SK-N-SH (cell line): ENCODE results near the gene P2RY8. TPM values are rescaled to one million over a fixed set of nuclear protein-coding genes. Genes with fewer than 3 reads are reported as not detected.

ENCODE experiments used
- CTCF ChIA-PET: fragments of 300-600, 350-600 bp; formaldehyde crosslinking; extraction: SDS; loops from one replicate; lab custom pipeline; 2021; lab: Yijun Ruan, JAX
- POLR2A ChIA-PET: fragments of 350-600 bp; sonication (Branson Sonifier 250); formaldehyde crosslinking; extraction: SDS; loops from one replicate; lab custom pipeline; 2020; ENCODE audit warnings: antibody characterized with exemption, inconsistent platforms; lab: Yijun Ruan, JAX
- DNase-seq: peaks from one replicate; pipeline ENCODE4 v3.0.0; 2012
- H2AFZ ChIP-seq: fragments of 200-600 bp; sonication (generic); 2 replicates; pipeline ENCODE4 v1.8.1; 2016; ENCODE audit warnings: antibody characterized with exemption, mild to moderate bottlenecking, low read depth
- H3F3A ChIP-seq: fragments of 200-600 bp; sonication (generic); replicated peaks from 2 replicates; pipeline ENCODE3; 2016; ENCODE audit warnings: antibody characterized with exemption, mild to moderate bottlenecking; ENCODE audit not compliant: insufficient read depth
- H3K27ac ChIP-seq, 2 experiments: fragments of 200-500 bp in 1 of 2; fragments of 200-600 bp in 1 of 2; sonication (Bioruptor generic) in 1 of 2; sonication (generic), shearing (Covaris generic) in 1 of 2; 2 replicates each; pipeline versions ENCODE4 v1.5.1 to v1.6.1; 2014 to 2016; ENCODE audit warnings: low read depth in 2 of 2, inconsistent platforms in 1 of 2, low read length in 1 of 2, mild to moderate bottlenecking in 1 of 2, mixed read lengths in 1 of 2
- H3K27me3 ChIP-seq: fragments of 200-600 bp; sonication (generic), shearing (Covaris generic); 2 replicates; pipeline ENCODE4 v1.6.1; 2016; ENCODE audit warnings: mixed run types; ENCODE audit not compliant: insufficient read depth
- H3K36me3 ChIP-seq, 2 experiments: fragments of 200-500 bp in 1 of 2; fragments of 200-600 bp in 1 of 2; sonication (Bioruptor generic) in 1 of 2; sonication (generic) in 1 of 2; replicated peaks in 1 of 2; 2 replicates each; pipeline versions ENCODE3 to v1.5.1; 2014 to 2016; ENCODE audit warnings: low read length in 1 of 2, mild to moderate bottlenecking in 1 of 2; ENCODE audit not compliant: insufficient read depth in 2 of 2, control insufficient read depth in 1 of 2
- H3K4me1 ChIP-seq, 2 experiments: fragments of 200-500 bp in 1 of 2; fragments of 200-600 bp in 1 of 2; sonication (Bioruptor generic) in 1 of 2; sonication (generic), shearing (Covaris generic) in 1 of 2; 2 replicates each; pipeline versions ENCODE4 v1.5.1 to v1.6.1; 2014 to 2016; ENCODE audit warnings: low read depth in 1 of 2, low read length in 1 of 2, mixed run types in 1 of 2; ENCODE audit not compliant: insufficient read depth in 2 of 2, control insufficient read depth in 1 of 2
- H3K4me2 ChIP-seq: fragments of 200-600 bp; sonication (generic), shearing (Covaris generic); 2 replicates; pipeline ENCODE4 v1.6.1; 2017; ENCODE audit warnings: mixed run types
- H3K4me3 ChIP-seq, 2 experiments: fragments of 200-500 bp in 1 of 2; fragments of 200-600 bp in 1 of 2; sonication (Bioruptor generic) in 1 of 2; sonication (generic), shearing (Covaris generic) in 1 of 2; 2 replicates each; pipeline versions ENCODE4 v1.5.1 to v1.8.1; 2014 to 2016; ENCODE audit warnings: low read depth in 2 of 2, inconsistent platforms in 1 of 2, low read length in 1 of 2, mild to moderate bottlenecking in 1 of 2, mixed read lengths in 1 of 2, moderate library complexity in 1 of 2
- H3K79me2 ChIP-seq: fragments of 200-600 bp; sonication (generic); 2 replicates; pipeline ENCODE4 v1.8.1; 2017; ENCODE audit warnings: mild to moderate bottlenecking; ENCODE audit not compliant: insufficient read depth
- H3K9ac ChIP-seq: fragments of 200-600 bp; sonication (generic); 2 replicates; pipeline ENCODE4 v1.6.1; 2017; ENCODE audit warnings: mixed run types
- H3K9me2 ChIP-seq: fragments of 200-600 bp; sonication (generic); 2 replicates; pipeline ENCODE4 v1.6.1; 2017; ENCODE audit warnings: mixed run types
- H3K9me3 ChIP-seq: fragments of 200-600 bp; sonication (generic); 2 replicates; pipeline ENCODE4 v1.6.1; 2017; ENCODE audit warnings: mixed run types, mild to moderate bottlenecking, moderate library complexity
- H4K20me1 ChIP-seq: fragments of 200-600 bp; sonication (generic); 2 replicates; pipeline ENCODE4 v1.6.1; 2017; ENCODE audit warnings: mild to moderate bottlenecking, mixed run types; ENCODE audit not compliant: insufficient read depth
- CHD2 ChIP-seq: fragments of 150-350 bp; IDR thresholded peaks from 2 replicates; pipeline ENCODE4 v1.6.1; 2018; ENCODE audit warnings: low read length; ENCODE audit not compliant: partially characterized antibody
- ELF1 ChIP-seq: IDR thresholded peaks from 2 replicates; pipeline ENCODE4 v1.4.0; 2012
- EP300 ChIP-seq, 2 experiments: IDR thresholded peaks; 2 replicates each; pipeline versions ENCODE4 v1.4.0 to v1.6.1; 2012; ENCODE audit warnings: borderline replicate concordance in 1 of 2, low read depth in 1 of 2, low read length in 1 of 2
- EZH2phosphoT487 ChIP-seq: fragments of 200-600 bp; sonication (generic); IDR thresholded peaks from 2 replicates; pipeline ENCODE4 v1.6.1; 2017; ENCODE audit warnings: low read depth, mixed run types, mild to moderate bottlenecking, antibody characterized with exemption, moderate library complexity, borderline replicate concordance
- FOXM1 ChIP-seq: IDR thresholded peaks from 2 replicates; pipeline ENCODE4 v1.4.0; 2012; ENCODE audit warnings: low read depth, mild to moderate bottlenecking
- JUND ChIP-seq: IDR thresholded peaks from 2 replicates; pipeline ENCODE4 v1.4.0; 2012
- NFIC ChIP-seq: IDR thresholded peaks from 2 replicates; pipeline ENCODE4 v1.4.0; 2012; ENCODE audit warnings: borderline replicate concordance
- POLR2AphosphoS5 ChIP-seq: IDR thresholded peaks from 2 replicates; pipeline ENCODE4 v1.6.1; 2012; ENCODE audit warnings: low read depth, low read length
- RFX5 ChIP-seq: IDR thresholded peaks from 2 replicates; pipeline ENCODE4 v1.6.1; 2012; ENCODE audit warnings: mild to moderate bottlenecking, improper control_type of control experiment, low read length
- RXRA ChIP-seq: IDR thresholded peaks from 2 replicates; pipeline ENCODE4 v1.4.0; 2012; ENCODE audit warnings: low read depth, mild to moderate bottlenecking, borderline replicate concordance
- SMC3 ChIP-seq: IDR thresholded peaks from 2 replicates; pipeline ENCODE4 v1.6.1; 2012; ENCODE audit warnings: low read depth, low read length, improper control_type of control experiment
- TAF1 ChIP-seq: IDR thresholded peaks from 2 replicates; pipeline ENCODE4 v1.6.1; 2012; ENCODE audit warnings: low read depth, mild to moderate bottlenecking, low read length, moderate library complexity, borderline replicate concordance
- TCF12 ChIP-seq: IDR thresholded peaks from 2 replicates; pipeline ENCODE4 v1.4.0; 2012
- YY1 ChIP-seq: IDR thresholded peaks from 2 replicates; pipeline ENCODE4 v1.4.0; 2012; ENCODE audit warnings: low read depth, mild to moderate bottlenecking
- WGBS: methylation state at CpG from one replicate; pipeline ENCODE4 v1.1.6; 2017; ENCODE audit warnings: low lambda C conversion rate; 5-methylcytosine and 5-hydroxymethylcytosine counted together
- polyA plus RNA-seq, 3 experiments: library from polyadenylated mRNA; depleted of rRNA; stranded (reverse); fragments of >200 nt; gene quantifications; 2 replicates each; pipeline ENCODE4 v1.2.3, GENCODE V29; 2012
- TF ChIP-seq, protein P1 (sequence below): IDR thresholded peaks from 2 replicates; pipeline ENCODE4 v1.4.0; 2012; ENCODE audit warnings: low read depth
- TF ChIP-seq, protein P2 (sequence below): fragments of 200-600 bp; sonication (generic); IDR thresholded peaks from 2 replicates; pipeline ENCODE4 v1.6.1; 2017; ENCODE audit warnings: antibody characterized with exemption, mild to moderate bottlenecking, moderate library complexity
- TF ChIP-seq, protein P3 (sequence below): fragments of 150-350 bp; IDR thresholded peaks from 2 replicates; pipeline ENCODE4 v1.6.1; 2016; ENCODE audit warnings: mild to moderate bottlenecking, low read depth, low read length
- TF ChIP-seq, protein P4 (sequence below): IDR thresholded peaks from 2 replicates; pipeline ENCODE4 v1.6.1; 2012; ENCODE audit warnings: mild to moderate bottlenecking, low read depth, low read length, moderate library complexity
- TF ChIP-seq, protein P5 (sequence below): IDR thresholded peaks from 2 replicates; pipeline ENCODE4; 2012
- TF ChIP-seq, protein P6 (sequence below): fragments of 150-350 bp; IDR thresholded peaks from 2 replicates; pipeline ENCODE4 v1.6.1; 2017; ENCODE audit warnings: antibody characterized with exemption, low read length, low read depth, borderline replicate concordance

Gene P2RY8
- polyA plus RNA-seq, 1 of the 3 experiments (the other 2 are of a cell fraction): 0.08 TPM

DNA sequence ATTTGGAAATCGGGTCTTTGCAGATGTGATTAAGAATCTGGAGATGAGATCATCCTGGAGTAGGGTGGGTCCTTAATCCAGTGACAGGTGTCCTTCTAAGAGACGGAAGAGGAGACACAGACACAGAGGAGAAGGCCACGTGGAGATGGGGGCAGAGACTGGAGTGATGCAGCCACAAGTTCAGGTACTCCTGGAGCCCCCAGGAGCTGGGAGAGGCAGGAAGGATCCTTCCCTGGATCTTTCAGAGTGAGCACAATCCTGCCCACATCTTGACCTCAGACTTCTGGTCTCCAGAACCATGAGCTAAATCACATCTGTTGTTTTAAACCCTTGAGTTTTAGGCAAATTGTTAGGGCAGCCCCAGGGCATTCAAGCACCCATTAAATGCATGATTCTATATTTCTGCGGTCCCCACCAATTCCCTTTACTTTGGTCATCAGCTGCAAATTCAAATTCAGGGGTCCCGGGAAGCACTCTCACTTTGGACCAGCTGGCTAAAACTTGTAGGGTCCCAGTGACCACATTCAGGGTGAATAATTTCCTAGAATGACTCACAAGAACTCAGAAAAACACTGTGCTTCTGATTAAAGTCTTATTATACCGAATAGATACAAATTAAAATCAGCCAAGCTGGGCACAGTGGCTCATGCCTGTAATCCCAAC lies 41.7 kb upstream of the P2RY8 start:
- no peaks in the 10 kb centered on the region for H3K36me3 ChIP-seq
- H3K9me2 ChIP-seq: no peaks in the 10 kb centered on the region
- no peak overlapping the region for H3K4me3 ChIP-seq
- no peaks in the 10 kb centered on the region for H4K20me1 ChIP-seq
- H2AFZ ChIP-seq: no peak overlapping the region
- no peak overlapping the region for H3K4me2 ChIP-seq
- H3K4me1 ChIP-seq: no peaks in the 10 kb centered on the region
- 0 out of 2 replicates have a peak, but pooled peaks cover 4% of the 10 kb centered on the region for H3K27me3 ChIP-seq
- TF ChIP-seq JUND: no peak
- no peak for TF ChIP-seq RFX5
- TF ChIP-seq FOXM1: no peak
- TF ChIP-seq EZH2phosphoT487: no peak
- TF ChIP-seq, protein P1, sequence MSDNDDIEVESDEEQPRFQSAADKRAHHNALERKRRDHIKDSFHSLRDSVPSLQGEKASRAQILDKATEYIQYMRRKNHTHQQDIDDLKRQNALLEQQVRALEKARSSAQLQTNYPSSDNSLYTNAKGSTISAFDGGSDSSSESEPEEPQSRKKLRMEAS: no peak
- TF ChIP-seq TCF12: no peak
- TF ChIP-seq TAF1: no peak
- TF ChIP-seq ELF1: no peak
- TF ChIP-seq, protein P2, sequence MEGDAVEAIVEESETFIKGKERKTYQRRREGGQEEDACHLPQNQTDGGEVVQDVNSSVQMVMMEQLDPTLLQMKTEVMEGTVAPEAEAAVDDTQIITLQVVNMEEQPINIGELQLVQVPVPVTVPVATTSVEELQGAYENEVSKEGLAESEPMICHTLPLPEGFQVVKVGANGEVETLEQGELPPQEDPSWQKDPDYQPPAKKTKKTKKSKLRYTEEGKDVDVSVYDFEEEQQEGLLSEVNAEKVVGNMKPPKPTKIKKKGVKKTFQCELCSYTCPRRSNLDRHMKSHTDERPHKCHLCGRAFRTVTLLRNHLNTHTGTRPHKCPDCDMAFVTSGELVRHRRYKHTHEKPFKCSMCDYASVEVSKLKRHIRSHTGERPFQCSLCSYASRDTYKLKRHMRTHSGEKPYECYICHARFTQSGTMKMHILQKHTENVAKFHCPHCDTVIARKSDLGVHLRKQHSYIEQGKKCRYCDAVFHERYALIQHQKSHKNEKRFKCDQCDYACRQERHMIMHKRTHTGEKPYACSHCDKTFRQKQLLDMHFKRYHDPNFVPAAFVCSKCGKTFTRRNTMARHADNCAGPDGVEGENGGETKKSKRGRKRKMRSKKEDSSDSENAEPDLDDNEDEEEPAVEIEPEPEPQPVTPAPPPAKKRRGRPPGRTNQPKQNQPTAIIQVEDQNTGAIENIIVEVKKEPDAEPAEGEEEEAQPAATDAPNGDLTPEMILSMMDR: no peak
- no peak for TF ChIP-seq POLR2AphosphoS5
- TF ChIP-seq, protein P3, sequence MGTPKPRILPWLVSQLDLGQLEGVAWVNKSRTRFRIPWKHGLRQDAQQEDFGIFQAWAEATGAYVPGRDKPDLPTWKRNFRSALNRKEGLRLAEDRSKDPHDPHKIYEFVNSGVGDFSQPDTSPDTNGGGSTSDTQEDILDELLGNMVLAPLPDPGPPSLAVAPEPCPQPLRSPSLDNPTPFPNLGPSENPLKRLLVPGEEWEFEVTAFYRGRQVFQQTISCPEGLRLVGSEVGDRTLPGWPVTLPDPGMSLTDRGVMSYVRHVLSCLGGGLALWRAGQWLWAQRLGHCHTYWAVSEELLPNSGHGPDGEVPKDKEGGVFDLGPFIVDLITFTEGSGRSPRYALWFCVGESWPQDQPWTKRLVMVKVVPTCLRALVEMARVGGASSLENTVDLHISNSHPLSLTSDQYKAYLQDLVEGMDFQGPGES: no peak
- TF ChIP-seq RXRA: no peak
- TF ChIP-seq EP300 (IDR thresholded peaks at IDR 0.05; ENCODE audit: borderline replicate concordance in 1 of 2, low read depth in 1 of 2, low read length in 1 of 2): no peak
- TF ChIP-seq, protein P4, sequence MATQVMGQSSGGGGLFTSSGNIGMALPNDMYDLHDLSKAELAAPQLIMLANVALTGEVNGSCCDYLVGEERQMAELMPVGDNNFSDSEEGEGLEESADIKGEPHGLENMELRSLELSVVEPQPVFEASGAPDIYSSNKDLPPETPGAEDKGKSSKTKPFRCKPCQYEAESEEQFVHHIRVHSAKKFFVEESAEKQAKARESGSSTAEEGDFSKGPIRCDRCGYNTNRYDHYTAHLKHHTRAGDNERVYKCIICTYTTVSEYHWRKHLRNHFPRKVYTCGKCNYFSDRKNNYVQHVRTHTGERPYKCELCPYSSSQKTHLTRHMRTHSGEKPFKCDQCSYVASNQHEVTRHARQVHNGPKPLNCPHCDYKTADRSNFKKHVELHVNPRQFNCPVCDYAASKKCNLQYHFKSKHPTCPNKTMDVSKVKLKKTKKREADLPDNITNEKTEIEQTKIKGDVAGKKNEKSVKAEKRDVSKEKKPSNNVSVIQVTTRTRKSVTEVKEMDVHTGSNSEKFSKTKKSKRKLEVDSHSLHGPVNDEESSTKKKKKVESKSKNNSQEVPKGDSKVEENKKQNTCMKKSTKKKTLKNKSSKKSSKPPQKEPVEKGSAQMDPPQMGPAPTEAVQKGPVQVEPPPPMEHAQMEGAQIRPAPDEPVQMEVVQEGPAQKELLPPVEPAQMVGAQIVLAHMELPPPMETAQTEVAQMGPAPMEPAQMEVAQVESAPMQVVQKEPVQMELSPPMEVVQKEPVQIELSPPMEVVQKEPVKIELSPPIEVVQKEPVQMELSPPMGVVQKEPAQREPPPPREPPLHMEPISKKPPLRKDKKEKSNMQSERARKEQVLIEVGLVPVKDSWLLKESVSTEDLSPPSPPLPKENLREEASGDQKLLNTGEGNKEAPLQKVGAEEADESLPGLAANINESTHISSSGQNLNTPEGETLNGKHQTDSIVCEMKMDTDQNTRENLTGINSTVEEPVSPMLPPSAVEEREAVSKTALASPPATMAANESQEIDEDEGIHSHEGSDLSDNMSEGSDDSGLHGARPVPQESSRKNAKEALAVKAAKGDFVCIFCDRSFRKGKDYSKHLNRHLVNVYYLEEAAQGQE: no peak
- TF ChIP-seq, protein P5, sequence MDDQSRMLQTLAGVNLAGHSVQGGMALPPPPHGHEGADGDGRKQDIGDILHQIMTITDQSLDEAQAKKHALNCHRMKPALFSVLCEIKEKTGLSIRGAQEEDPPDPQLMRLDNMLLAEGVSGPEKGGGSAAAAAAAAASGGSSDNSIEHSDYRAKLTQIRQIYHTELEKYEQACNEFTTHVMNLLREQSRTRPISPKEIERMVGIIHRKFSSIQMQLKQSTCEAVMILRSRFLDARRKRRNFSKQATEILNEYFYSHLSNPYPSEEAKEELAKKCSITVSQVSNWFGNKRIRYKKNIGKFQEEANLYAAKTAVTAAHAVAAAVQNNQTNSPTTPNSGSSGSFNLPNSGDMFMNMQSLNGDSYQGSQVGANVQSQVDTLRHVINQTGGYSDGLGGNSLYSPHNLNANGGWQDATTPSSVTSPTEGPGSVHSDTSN: no peak
- no peak for TF ChIP-seq SMC3
- TF ChIP-seq CHD2: no peak
- TF ChIP-seq NFIC: no peak
- TF ChIP-seq, protein P6, sequence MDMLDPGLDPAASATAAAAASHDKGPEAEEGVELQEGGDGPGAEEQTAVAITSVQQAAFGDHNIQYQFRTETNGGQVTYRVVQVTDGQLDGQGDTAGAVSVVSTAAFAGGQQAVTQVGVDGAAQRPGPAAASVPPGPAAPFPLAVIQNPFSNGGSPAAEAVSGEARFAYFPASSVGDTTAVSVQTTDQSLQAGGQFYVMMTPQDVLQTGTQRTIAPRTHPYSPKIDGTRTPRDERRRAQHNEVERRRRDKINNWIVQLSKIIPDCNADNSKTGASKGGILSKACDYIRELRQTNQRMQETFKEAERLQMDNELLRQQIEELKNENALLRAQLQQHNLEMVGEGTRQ: no peak
- TF ChIP-seq YY1: no peak
- 5% methylated on average over 6 of the region's 6 CpGs for WGBS
- no peaks in the 10 kb centered on the region for H3K79me2 ChIP-seq
- H3K9ac ChIP-seq: no peak overlapping the region
- H3K9me3 ChIP-seq: no peaks in the 10 kb centered on the region
- H3K27ac ChIP-seq: no peak overlapping the region
- peaks cover 11% of the 10 kb centered on the region for H3F3A ChIP-seq
- ChIA-PET CTCF (no interaction called here), POLR2A (no interaction called here)
- DNase-seq: no peak
